Activated CD4-positive, alpha-beta T cell treated with anti-CD3 and anti-CD28 coated beads, Interleukin-2, amount 50 U/mL, for 4 hours (primary cell): ENCODE data around the gene PCDHB10.
"Not testable (repeated sequence)": the region's sequence is repeated elsewhere in the genome, so short reads cannot be mapped to it uniquely, and the experiment has no call there.

Experiments used
- DNase-seq, 2 experiments: peaks; one replicate each; pipeline ENCODE4 v3.0.0-alpha.2; 2020

PCDHB10 gene

GRCh38 chr5:141188682-141189081, 3.5 kb upstream of the PCDHB10 start:
- not testable (repeated sequence) for DNase-seq

GRCh38 chr5:141189131-141189530, 3.0 kb upstream of the PCDHB10 start:
- DNase-seq = not testable (repeated sequence)

GRCh38 chr5:141194332-141194731, 2.2 kb downstream of the PCDHB10 start:
- DNase-seq = not testable (repeated sequence)

GRCh38 chr5:141196363-141196762, 4.2 kb downstream of the PCDHB10 start:
- DNase-seq = no peak

- no peak for DNase-seq
These were observed 7.4 kb downstream of the PCDHB10 start, which contains the start of gene PCDHB11 for GRCh38 chr5:141199359-141200235. Gene PCDHB11, plus strand, starts transcription at chr5:141199627. Its CDS starts 148 bp downstream, at chr5:141199775.

- not testable (repeated sequence) for DNase-seq
These were observed 9.0 kb downstream of the PCDHB10 start for GRCh38 chr5:141201126-141201525.

GRCh38 chr5:141201646-141202045, 9.5 kb downstream of the PCDHB10 start:
- DNase-seq = not testable (repeated sequence)

GRCh38 chr5:141208478-141208877, 16.3 kb downstream of the PCDHB10 start, which contains the start of gene PCDHB12:
Gene PCDHB12, plus strand, starts transcription at chr5:141208719. Its CDS starts 189 bp downstream, at chr5:141208908.
- DNase-seq = no peak

- not testable (repeated sequence) for DNase-seq
These were observed 18.1 kb downstream of the PCDHB10 start for GRCh38 chr5:141210281-141210680.

GRCh38 chr5:141210849-141211248, 18.7 kb downstream of the PCDHB10 start:
- not testable (repeated sequence) for DNase-seq

- DNase-seq = not testable (repeated sequence)
These were observed 21.6 kb downstream of the PCDHB10 start, which contains the start of gene PCDHB13 for GRCh38 chr5:141213656-141214339. Gene PCDHB13, plus strand, starts transcription at chr5:141213919. Its CDS starts 205 bp downstream, at chr5:141214124.

- DNase-seq = not testable (repeated sequence)
These were observed 22.4 kb downstream of the PCDHB10 start for GRCh38 chr5:141214583-141214982.

GRCh38 chr5:141215504-141215903, 23.4 kb downstream of the PCDHB10 start:
- DNase-seq = not testable (repeated sequence)

- DNase-seq = not testable (repeated sequence)
These were observed 23.9 kb downstream of the PCDHB10 start for GRCh38 chr5:141216035-141216434.

- no peak for DNase-seq
These were observed 31.1 kb downstream of the PCDHB10 start, which contains the start of gene PCDHB14 for GRCh38 chr5:141223112-141223783. Gene PCDHB14, plus strand, starts transcription at chr5:141223343. Its CDS starts 163 bp downstream, at chr5:141223506.

GRCh38 chr5:141224844-141225243, 32.7 kb downstream of the PCDHB10 start:
- DNase-seq = not testable (repeated sequence)

- not testable (repeated sequence) for DNase-seq
These were observed 33.3 kb downstream of the PCDHB10 start for GRCh38 chr5:141225421-141225820.

- no peak for DNase-seq
These were observed 42.0 kb downstream of the PCDHB10 start for GRCh38 chr5:141234109-141234667.

- not testable (repeated sequence) for DNase-seq
These were observed 43.8 kb downstream of the PCDHB10 start for GRCh38 chr5:141235922-141236321.

GRCh38 chr5:141236516-141237313, 44.6 kb downstream of the PCDHB10 start:
- DNase-seq = no peak

GRCh38 chr5:141241496-141241895, 49.3 kb downstream of the PCDHB10 start:
- DNase-seq = no peak
